Panc1 (cell line): ENCODE measurements around the gene APOL5.

ENCODE experiments used
- POLR2AphosphoS5 ChIP-seq: IDR thresholded peaks from 2 replicates; pipeline ENCODE4 v1.6.1; 2012; ENCODE audit warnings: mild to moderate bottlenecking, low read depth, low read length, moderate library complexity
- SIN3A ChIP-seq: IDR thresholded peaks from 2 replicates; pipeline ENCODE4 v1.6.1; 2012; ENCODE audit warnings: low read depth, mild to moderate bottlenecking, low read length, moderate library complexity, borderline replicate concordance; ENCODE audit not compliant: insufficient read depth
- TCF7L2 ChIP-seq: IDR thresholded peaks from 2 replicates; pipeline ENCODE4 v1.6.1; 2011; ENCODE audit warnings: mild to moderate bottlenecking, low read depth, low read length, inconsistent platforms
- TF ChIP-seq, protein P1 (sequence below): fragments of 450-650 bp; IDR thresholded peaks from 2 replicates; pipeline ENCODE4 v1.5.1; 2017; ENCODE audit warnings: mild to moderate bottlenecking
- TF ChIP-seq, protein P2 (sequence below), 2 experiments: IDR thresholded peaks; 2 replicates each; pipeline ENCODE4 v1.6.1; 2011 to 2012; ENCODE audit warnings: low read depth in 2 of 2, control low read depth in 1 of 2, low read length in 1 of 2, mild to moderate bottlenecking in 1 of 2, moderate library complexity in 1 of 2; ENCODE audit not compliant: insufficient read depth in 1 of 2

DNA sequence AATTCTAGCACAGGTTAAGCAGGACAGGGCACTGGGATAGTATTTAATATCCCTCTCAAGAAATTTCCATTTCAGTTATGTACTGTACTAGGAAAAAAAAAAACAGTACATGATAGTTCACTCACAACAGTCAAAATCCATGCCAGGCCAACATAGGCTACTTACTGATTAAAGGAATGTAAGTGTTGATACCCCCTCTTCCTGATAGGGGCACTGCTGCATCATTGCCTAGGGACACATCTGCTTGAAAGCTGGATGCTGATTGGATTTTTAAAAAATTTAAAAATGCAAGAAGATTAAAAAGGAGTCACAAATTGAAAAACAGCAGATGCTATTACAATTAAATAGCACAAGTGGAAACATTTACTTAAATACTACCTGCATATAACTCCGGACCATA lies 43.4 kb downstream of the APOL5 start:
- TF ChIP-seq, protein P1, sequence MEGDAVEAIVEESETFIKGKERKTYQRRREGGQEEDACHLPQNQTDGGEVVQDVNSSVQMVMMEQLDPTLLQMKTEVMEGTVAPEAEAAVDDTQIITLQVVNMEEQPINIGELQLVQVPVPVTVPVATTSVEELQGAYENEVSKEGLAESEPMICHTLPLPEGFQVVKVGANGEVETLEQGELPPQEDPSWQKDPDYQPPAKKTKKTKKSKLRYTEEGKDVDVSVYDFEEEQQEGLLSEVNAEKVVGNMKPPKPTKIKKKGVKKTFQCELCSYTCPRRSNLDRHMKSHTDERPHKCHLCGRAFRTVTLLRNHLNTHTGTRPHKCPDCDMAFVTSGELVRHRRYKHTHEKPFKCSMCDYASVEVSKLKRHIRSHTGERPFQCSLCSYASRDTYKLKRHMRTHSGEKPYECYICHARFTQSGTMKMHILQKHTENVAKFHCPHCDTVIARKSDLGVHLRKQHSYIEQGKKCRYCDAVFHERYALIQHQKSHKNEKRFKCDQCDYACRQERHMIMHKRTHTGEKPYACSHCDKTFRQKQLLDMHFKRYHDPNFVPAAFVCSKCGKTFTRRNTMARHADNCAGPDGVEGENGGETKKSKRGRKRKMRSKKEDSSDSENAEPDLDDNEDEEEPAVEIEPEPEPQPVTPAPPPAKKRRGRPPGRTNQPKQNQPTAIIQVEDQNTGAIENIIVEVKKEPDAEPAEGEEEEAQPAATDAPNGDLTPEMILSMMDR = peak; percentile 15; the same call in 1 of the 2 replicates
- TF ChIP-seq, protein P2, sequence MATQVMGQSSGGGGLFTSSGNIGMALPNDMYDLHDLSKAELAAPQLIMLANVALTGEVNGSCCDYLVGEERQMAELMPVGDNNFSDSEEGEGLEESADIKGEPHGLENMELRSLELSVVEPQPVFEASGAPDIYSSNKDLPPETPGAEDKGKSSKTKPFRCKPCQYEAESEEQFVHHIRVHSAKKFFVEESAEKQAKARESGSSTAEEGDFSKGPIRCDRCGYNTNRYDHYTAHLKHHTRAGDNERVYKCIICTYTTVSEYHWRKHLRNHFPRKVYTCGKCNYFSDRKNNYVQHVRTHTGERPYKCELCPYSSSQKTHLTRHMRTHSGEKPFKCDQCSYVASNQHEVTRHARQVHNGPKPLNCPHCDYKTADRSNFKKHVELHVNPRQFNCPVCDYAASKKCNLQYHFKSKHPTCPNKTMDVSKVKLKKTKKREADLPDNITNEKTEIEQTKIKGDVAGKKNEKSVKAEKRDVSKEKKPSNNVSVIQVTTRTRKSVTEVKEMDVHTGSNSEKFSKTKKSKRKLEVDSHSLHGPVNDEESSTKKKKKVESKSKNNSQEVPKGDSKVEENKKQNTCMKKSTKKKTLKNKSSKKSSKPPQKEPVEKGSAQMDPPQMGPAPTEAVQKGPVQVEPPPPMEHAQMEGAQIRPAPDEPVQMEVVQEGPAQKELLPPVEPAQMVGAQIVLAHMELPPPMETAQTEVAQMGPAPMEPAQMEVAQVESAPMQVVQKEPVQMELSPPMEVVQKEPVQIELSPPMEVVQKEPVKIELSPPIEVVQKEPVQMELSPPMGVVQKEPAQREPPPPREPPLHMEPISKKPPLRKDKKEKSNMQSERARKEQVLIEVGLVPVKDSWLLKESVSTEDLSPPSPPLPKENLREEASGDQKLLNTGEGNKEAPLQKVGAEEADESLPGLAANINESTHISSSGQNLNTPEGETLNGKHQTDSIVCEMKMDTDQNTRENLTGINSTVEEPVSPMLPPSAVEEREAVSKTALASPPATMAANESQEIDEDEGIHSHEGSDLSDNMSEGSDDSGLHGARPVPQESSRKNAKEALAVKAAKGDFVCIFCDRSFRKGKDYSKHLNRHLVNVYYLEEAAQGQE (IDR thresholded peaks at IDR 0.05; ENCODE audit: insufficient read depth in 1 of 2, low read depth in 2 of 2, low read length in 1 of 2) = no peak
- no peak for TF ChIP-seq SIN3A
- TF ChIP-seq TCF7L2 = no peak
- no peak for TF ChIP-seq POLR2AphosphoS5
